ENCODE data around the gene LRRN3.

GRCh38 chr7:111082351-111082750, 8.6 kb upstream of the LRRN3 start:
- TF ChIP-seq CTCF (IDR thresholded peaks at IDR 0.05), result no peak
- TF ChIP-seq POLR2A (IDR thresholded peaks at IDR 0.05), result no peak
- no peak for TF ChIP-seq POLR2AphosphoS5 (IDR thresholded peaks at IDR 0.05; ENCODE audit: insufficient read depth in 1 of 2, low read depth in 1 of 2)

All from vagina (tissue), 2 donors.